GM19455 (cell line): ENCODE results near the gene OTOL1.
A peak's percentile ranks its signal among the peaks of the same experiment; 100 is the strongest.
"Not testable (repeated sequence)": the region's sequence is repeated elsewhere in the genome, so short reads cannot be mapped to it uniquely, and the experiment has no call there.

Source experiments
- ATAC-seq: cut with Tn5 transposase; IDR thresholded peaks from one replicate; pipeline ENCODE4 v1.9.1; 2021; ENCODE audit not compliant: unreplicated experiment

Gene OTOL1

DNA sequence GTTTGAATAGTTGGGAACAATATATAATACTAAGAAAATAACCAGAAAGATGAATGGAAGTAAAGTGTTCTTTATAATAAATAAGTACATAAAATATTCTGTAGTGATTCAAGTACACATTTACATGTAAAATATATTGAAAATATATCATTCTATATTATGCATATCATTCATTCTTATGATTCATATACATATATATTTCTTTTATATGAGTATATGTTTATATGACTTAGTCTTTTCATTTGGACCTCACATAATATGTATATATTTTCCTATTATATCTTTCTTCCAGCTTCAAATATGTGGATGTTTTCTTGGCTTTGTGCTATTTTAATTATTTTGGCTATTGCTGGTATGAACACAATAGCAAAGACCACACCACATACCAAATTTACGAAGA is at the start of gene OTOL1:
OTOL1 (plus strand) TSS at position 301 of the 400 bp plus-strand sequence; CDS start at position 301, 0 bp downstream.
- ATAC-seq, result no peak

DNA sequence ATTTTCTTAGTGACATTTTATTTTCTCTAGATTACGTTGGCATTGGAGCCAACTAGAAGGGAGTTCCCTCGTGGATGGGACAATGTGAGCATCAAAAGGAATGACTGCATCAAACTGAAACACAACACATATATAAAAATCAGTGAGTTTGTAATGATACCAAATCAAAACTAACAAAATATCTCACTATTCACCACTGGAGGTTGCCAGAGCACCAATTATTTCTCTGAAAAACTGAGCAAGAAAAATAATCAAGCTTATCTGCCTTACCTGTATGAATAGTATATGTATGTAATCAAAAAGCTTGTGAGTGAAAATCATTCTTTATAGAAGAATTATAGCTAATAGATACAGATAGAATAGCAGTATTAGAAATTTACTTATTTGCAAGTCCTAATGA is 46.8 kb upstream of the OTOL1 start:
- no peak for ATAC-seq

DNA sequence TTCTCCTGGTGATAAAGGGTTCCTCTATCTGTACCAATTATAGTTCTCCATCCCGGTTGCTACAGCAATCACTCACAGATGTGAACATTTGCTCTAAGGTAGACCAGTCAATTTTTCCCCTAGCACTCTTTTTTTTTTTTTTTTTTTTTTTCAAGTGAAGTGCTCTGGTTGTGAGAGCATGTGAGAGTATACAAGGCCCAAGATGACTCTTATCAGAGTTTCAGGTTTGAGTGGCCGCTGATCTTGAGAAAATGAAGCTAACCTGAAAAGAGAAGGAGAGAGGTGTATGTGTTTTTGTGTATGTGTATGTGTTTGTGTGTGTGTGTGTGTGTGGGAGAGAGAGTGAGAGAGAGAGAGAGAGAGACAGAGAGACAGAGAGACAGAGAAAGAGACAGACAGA is 44.4 kb upstream of the OTOL1 start:
- no peak for ATAC-seq

DNA sequence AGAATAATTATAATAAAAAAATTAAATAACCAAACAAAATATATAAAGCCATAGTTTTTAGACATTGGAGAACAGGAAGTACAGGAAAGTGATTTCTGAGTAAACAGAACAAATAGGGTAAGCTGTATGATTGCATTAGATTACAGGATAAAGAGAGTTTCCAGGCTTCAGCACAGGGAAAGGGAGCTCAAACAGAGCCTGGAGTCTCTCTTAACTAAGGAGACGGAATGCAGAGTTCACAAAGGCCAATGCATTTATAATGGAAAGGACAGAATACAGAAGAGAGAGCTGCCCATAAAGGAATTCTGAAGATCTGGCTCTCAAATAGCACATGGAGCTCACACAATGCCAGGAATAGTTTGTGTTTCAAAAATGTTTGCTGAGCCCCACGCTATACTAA is 42.0 kb upstream of the OTOL1 start:
- no peak for ATAC-seq

DNA sequence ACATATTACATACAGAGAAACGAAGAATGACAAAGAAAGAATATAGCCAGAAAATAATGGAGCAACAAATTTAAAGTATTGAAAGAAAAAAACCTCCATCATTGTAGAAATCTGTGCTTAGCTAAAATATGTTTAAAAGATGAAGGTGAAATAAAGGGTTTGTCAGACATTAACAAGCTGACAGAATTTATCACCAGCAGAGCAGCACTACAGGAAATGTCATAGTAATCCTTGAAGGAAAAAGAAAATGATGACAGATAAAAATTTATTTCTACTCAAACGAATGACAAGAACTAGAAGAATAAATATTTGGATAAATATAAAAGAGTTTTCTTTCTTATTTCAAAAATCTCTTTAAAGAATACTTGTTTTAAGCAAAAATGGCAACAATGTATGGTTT is 40.6 kb upstream of the OTOL1 start:
- no peak for ATAC-seq

DNA sequence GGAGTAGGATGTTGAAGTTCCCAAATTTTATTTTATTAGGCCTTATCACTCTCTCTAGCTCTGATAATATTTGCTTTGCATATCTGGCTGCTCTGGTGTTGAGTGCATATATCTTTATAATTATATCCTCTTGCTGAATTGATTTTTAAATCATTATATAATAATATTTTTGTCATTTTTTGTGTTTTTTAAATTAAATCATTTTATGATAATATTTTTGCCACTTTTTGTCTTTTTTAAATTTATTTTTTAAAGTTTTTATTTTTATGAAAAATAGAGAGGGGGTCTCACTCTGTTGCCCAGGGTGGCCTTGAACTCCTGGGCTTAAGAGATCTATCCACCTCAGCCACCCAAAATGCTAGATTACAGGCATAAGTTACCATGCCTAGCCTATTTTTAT is 34.5 kb upstream of the OTOL1 start:
- no peak for ATAC-seq

DNA sequence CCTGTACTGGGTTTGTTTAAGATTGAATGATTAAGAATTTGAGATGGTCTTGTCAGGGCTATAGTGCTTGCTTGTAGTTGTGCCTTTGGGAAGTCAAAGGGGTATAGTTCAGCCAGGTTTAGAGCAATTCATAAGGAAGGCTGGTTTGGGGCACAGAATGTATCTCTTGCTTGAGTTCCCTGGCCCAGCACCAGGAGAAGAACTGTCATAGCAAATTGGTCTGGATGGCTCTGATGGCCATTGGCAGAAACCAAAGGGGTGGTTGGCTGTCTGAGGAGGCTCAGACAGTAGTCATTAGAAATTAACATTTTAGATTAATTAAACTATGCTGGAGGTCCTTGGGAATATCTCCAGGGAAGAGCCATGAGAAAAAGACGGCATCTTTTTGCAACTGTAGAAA is 25.4 kb upstream of the OTOL1 start:
- ATAC-seq, result no peak

DNA sequence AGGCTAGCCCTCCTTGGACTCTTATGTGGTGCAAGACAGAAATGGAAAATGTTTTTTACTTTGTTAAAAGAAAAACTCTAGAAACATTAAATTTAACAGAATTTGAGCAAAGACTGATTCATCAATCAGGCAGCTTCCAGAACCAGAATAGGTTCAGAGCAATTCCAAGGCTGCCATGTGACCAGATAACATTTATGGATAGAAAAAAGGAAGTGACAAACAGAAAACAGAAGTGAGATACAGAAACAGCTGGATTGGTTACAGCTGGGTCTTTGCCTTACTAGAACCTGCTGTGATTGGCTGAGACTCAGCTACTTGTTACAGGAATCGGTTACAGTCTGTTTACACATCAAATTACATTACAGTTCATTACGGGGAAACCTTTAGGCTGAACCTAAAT is 22.5 kb upstream of the OTOL1 start:
- no peak for ATAC-seq

DNA sequence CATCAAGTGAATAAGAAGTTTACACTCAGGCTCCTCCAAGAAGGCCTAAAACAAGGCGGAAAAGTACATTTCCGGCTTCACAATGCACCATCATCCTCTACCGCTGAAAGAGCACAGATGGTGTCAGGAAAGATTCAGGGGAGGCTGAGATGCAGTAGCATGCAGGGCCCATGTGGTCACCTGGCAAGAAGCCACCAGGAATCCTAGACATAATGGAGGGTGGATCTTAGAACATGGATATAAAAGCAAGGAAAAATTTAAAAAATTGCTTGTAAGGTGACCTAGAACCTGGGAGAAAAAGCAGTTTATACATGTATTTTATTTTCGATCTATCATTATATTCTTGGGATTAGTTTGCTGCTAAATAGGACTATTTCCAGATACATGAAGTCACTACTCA is 21.9 kb upstream of the OTOL1 start:
- no peak for ATAC-seq

DNA sequence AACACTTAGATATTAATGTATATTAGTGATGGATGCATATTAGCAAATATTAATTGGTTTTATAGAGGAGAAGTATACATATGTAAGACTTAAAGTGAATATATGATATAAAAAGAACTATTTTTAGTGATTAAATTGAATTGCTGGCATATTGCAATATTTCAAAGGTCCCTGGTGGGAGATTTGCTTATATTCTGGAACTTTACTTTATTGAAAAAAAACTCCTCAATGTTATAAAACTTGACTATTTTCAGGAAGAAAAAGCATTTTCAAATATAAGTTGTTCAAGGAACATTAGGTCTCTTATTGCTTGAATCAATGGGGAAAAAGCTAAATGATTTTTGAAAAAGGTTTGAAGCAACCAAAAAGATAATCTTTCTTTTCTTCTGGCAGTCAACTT is 21.4 kb upstream of the OTOL1 start:
- ATAC-seq, result no peak

DNA sequence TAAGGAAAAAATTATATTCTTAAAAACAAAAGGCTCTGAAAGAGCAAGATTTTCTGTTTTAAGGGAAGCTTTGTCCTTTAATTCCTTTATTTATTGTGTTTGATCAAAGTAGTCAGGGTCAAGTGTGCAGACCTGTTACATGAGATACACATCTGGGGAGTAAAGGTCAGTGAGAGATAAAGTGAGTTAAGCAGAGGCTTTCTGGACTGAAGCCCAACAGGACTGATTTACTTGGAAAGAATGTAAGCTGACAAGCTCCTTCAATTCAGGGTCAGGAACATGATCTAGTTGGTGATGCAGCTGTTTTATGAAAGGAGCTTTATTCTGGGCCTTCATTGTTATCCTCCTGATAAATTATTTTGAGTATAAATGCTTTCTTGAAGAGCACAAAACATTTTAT is 20.7 kb upstream of the OTOL1 start:
- no peak for ATAC-seq

DNA sequence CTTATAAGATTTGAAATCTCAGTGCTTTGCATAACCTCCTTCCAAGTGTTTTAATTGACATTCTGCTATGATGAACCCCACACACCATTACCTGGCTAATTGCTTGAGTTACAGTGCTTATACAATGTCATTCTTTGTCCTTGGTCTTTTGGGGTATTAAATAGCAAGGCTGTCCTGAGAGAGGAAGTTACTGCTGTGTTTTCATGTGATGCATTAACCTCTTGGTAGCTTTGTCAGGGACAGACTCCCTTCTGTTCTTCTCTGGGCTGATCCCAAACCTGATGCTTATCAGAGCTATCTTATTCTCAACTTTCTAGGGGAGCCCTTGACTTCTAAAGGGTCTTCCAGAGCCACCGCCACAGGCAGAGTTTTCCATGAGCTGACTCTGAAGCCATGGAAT is 12.4 kb upstream of the OTOL1 start:
- no peak for ATAC-seq

DNA sequence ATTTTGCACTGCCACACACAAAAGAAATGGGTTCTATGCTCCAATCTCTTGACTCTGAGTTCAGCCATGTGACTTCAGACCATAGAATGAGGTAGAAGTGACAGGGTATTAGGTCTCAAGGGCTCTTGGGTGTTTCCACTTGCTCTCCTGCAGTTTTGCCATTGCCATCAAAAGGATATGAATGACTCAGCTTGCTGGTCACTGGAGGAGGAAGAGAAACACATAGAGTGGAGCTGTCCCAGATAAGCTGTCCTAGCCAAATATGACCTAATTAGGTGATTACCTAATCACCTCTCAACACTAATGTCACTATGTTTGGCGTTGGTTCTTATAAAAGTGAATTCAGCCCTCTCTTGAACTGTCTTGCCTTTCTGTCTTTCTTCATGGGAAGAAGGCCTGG is 8.3 kb upstream of the OTOL1 start:
- ATAC-seq, result not testable (repeated sequence)

DNA sequence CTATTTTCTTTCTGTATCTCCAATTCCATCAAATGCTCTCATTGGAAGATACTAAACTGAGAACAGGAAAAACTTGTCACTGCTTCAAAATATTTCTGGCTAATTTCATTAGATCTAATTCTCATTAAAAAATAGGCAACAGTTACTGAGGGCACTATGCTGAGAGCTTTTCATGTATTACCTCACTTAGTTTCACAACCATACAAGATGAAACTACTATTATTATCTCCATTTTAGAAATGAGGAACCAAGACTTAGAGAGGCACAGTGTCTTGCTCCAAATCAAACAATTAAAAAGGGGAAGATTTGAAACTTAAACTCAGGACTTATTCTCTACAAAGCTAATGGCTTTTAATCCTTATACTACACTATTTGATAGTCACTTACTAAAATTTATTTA is 7.2 kb upstream of the OTOL1 start:
- ATAC-seq, result peak; percentile 97

DNA sequence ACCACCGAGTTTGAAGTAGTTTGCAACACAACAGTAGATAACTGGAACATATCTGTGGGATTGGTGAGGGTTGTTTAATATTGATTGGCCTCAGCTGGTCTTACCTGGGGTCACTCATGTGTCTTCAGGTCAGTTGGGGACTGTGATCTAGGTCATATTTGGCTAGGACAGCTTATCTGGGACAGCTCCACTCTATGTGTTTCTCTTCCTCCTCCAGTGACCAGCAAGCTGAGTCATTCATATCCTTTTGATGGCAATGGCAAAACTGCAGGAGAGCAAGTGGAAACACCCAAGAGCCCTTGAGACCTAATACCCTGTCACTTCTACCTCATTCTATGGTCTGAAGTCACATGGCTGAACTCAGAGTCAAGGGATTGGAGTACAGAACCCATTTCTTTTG is 5.8 kb upstream of the OTOL1 start:
- ATAC-seq, result not testable (repeated sequence)

DNA sequence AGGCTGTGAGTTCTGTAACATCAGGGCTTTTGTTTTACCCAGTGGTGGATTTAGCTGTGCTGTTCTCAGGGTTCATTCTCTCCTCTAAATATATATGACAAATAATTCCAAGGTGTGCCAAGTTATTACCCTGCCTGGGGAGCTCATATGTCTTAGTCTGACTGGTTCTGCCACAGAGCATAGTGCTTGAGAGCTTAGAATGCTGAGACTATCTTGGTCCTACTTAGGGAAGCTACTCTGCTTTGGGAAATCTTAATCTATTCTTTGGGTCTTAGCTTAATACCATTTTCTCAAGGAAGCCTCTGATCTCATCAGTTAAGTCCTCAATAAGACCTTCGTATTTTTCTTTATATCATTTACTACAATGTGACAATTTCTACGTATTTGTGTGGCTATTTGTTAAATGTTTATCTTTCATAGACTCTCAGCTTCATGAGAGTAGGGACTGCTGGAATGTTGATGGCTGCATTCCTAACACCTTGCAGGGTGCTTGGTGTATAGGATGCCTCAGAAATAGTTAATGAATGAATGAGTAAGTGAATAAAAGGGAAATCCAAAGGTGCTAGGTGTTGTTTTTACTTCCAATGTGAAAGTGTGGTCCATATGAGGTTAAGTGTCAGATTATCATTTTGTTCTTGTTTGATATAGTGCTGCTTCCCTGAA is 1.8 kb downstream of the OTOL1 start:
- no peak for ATAC-seq

DNA sequence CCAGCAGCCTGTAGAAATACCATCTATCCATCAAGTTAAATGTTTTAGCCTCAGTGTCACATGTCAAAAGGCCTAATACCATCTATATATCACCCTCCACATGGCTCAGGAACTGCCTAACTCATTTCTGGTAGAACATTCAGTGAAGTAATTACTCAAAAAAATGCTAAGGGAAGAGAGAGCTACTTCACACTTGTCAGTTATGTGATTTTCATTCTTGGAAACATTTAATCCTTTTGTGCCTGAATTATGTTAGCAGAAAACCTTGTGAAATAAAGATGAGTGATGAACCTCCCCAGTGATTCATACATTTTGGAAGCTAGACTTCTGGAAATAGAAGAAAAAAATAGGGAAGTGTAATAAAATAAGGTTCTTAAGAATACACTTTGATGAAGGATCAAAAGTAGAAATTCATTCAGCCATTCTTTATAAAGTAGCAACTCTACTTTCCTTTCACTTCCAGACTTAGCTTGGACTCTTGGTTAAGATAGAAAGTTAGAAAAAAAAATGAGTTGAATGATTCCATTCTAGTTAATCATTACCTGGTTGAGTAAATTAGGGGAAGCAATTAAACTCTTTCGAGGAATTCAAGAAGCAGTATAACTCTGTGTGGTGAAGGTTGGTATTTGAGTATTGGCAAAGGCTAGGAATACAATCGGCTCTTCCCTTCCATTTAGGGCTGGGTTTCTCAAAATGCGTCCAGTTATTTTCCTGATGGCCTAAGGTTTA is 3.6 kb downstream of the OTOL1 start:
- ATAC-seq, result no peak

DNA sequence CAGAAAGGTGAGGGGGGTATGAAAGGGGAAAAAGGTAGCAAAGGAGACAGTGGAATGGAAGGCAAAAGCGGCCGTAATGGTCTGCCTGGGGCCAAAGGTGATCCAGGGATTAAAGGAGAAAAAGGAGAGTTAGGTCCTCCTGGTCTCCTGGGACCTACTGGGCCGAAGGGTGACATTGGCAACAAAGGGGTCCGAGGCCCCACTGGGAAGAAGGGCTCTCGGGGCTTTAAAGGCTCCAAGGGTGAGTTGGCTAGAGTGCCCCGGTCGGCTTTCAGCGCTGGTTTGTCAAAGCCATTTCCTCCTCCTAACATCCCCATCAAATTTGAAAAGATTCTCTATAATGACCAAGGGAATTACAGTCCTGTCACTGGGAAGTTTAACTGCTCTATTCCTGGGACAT is 6.7 kb downstream of the OTOL1 start:
- ATAC-seq, result no peak

DNA sequence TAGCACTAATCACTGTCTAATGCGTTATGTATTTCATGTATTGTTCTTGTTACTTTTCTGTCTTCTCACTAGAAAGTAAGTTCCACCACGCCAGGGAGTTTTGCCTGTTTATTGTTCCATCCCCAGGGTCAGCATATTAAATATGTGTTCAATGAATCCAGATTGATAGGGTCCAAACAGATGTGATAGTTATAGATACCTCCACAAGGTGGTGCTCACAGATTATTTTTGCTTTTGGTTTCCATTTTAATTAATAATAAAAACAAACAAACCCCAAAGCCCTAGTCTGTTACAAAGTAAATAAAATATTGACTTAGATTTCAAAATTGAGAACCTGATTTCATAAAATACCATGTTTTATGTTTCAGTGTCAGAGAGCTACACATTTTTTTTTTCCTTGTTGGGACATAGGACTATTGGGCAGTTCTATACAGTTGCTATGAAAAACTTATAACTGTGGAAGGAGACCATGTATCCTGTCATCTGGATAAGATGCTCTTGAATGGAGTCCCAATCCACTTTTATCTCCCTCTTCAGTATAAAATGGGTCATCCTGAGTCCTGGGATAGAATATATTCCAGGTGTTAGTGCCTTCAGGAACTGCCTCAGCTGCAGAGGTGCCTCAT is 12.4 kb downstream of the OTOL1 start:
- peak; percentile 72 for ATAC-seq

DNA sequence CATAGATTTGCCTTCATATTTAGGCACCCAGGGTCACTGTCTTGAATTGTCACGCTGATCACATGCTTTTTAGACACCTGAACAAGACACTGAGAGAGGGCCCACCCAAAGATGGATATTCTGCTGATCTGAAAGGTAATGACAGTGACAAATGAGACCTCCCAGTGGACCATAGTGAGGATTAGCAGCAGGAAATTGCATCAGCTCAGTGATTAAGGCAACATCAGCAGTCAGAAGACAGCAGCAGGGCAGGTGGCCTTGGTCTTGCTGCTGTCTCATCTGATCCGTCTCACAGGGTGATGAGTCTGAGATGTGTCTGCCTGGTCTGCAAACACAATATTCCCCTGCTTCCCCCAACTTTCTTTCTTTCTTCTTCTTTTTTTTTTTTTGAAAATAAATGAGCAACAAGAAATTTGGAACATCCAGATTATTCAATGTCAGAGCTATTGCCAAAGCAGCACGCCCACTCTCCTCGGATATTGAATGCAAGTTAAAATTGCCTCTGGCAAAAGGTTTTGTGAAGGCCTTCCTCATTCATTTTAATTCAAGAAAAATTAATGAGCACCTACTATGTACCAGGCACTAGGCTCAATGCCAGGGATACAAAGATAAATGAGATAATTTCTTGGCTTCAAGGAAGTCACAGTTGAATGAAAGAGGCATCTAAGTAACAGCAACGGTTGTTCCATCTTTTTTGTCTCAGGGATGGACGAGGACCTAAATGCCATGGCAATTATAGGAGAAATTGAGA is 14.1 kb downstream of the OTOL1 start:
- no peak for ATAC-seq

DNA sequence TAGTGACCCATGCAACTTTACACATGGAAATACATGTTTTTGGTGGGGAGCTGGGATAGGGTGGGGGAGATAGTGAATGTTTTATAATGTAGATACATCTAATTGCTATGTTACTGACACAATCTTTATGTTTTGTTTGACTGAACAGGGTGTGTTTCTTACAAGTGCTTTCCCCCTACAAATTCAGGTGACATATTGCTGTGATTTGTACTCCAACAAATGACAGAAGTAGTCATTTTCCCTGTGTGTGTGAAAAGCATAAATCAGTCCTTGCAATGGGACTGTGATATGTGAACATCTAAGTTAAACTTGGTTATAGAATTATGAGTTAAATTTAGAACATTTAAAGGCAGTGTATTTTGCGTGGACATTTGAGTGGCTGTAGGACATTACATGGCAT is 27.3 kb downstream of the OTOL1 start:
- ATAC-seq, result no peak

DNA sequence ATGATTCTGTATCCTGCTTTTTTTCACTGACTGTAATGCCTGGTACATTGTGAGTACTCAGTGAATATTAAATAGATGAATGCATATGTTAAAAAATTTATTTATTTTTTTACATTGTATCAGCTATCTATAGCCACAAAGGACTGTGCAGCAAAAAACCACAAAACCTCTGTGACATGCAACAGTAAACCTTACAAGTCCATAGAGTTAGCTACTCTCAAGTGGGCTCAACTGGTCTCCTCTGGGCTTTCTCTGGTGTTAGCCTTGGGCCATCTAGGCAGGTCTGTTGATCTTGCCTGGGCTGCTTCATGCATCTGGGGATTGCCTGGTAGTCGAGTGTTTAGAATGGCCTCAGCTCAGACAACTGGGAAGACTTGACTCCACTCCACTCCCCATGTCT is 35.3 kb downstream of the OTOL1 start:
- ATAC-seq, result no peak
